GM13977 (cell line): Measurements from ENCODE around the gene ARRDC1.

Experiments used
- DNase-seq: peaks from one replicate; pipeline ENCODE4 v3.0.0; 2012; ENCODE audit warnings: low spot score
- CTCF ChIP-seq: IDR thresholded peaks from 2 replicates; pipeline ENCODE4 v1.5.1; 2012; ENCODE audit warnings: mild to moderate bottlenecking, control low read depth; ENCODE audit not compliant: insufficient read depth; ENCODE audit errors: extremely low read depth, missing control alignments
- in situ Hi-C: fragments of 300-500 bp; cut with MboI; formaldehyde crosslinking; loops from one replicate; pipeline ENCODE4 v1.12.0; 2022; ENCODE audit warnings: low sequenced_read_pairs, low pct_unique_long_range_greater_than_20kb, mixed read lengths, inconsistent platforms; ENCODE audit not compliant: unreplicated experiment

Gene ARRDC1

GRCh38 chr9:137630126-137630525 lies 24.6 kb downstream of the ARRDC1 start:
- no peak for TF ChIP-seq CTCF
- in situ Hi-C loops = no loop called here
- DNase-seq = no peak

- no peak for DNase-seq
- TF ChIP-seq CTCF = no peak
- in situ Hi-C loops = no loop called here
Observed at GRCh38 chr9:137630679-137631078, 25.2 kb downstream of the ARRDC1 start.

DNA sequence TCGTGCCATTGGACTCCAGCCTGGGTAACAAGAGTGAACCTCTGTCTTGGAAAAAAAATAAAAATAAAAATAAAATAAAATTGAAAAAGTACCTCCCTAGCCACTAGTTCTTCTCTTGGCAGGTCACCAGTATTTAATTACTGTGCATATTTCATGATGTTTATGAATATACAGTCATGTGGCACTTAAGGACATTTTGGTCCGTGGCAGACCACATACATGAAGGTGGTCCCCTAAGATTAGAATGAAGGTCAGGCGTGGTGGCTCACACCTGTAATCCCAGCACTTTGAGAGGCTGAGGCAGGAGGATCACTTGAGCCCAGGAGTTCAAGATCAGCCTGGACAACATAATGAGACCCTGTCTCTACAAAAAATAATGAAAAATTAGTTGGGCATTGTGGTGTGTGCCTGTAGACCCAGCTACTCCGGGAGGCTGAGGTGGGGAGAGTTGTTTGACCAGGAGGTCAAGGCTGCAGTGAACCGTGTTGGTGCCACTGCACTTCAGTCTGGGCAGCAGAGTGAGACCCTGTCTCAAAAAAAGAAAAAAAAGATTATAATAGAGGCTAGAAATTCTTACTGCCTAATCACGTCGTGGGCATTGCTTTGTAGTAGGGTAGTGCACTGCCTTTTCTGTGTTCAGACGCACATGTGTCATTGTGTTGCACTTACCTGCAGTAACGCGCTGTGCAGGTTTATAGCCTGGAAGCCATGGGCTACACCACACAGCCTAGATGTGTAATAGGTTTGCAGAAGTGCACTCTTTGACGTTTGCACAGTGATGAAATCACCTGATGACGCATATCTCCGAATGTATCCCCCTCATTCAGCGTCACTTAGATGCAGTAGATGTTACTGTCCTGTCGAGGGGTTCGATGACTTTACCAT lies 26.1 kb downstream of the ARRDC1 start:
- in situ Hi-C loops = no loop called here
- DNase-seq = no peak

DNA sequence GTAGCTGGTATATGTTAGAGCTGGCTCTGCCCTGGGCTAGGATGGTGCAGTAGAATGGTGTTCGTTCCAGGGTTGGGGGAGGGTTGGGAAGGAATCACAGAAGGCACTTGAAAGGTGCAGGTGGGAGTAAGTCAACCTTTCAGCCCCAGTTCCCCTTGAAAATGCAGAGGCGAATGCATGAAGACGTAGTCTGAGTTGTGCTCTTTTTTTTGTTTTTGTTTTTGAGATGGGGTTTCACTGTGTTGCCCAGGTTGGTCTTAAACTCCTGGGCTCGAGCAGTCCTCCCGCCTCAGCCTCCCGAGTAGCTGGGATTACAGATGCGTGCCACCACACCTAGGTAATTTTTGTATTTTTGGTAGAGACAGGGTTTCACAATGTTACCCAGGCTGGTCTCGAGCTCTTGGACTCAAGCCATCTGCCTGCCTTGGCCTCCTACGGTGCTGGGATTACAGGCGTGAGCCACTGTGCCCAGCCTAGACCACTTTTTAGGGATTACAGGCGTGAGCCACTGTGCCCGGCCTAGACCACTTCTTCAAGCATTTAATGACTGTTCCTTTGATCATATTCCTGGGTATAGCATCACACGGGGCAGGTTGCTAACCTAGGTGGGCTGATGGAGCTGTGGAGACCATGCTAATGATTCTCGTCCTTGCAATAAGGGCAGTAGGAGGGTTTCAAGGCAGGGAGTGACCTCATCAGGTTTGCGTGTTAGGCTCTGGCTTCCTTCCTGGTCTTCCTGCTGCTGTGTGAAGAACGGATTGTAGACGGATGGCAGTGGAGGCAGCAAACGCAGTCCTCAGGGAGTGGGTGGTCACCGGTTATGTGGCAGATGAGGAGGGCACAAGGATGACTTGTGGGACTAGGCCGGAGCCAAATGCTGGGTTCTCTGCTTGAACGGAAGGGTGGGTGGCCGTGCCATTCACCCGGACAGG lies 27.0 kb downstream of the ARRDC1 start:
- no peak for TF ChIP-seq CTCF
- DNase-seq = no peak
- in situ Hi-C loops = no loop called here

More for the DNA sequence above, 26.1 kb downstream of the ARRDC1 start:
- no peak for TF ChIP-seq CTCF

DNA sequence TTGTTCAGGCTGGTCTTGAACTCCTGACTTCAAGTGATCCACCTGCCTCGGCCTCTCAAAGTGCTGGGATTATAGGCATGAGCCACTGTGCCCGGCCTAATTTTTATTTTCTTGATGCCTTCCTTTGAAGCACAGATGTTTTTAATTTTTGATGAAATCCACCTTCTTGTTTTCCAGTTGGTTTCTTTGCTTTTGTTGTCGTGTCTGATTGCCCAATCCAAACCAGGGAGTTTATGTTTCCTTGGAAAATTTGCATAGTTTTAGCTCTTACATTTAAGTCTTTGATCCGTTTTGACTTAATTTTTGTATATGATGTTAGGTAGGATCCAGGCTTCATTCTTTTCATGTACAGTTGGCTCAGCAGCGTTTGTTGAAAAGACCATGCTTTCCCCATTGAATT lies 28.5 kb downstream of the ARRDC1 start:
- no peak for TF ChIP-seq CTCF
- in situ Hi-C loops = no loop called here
- DNase-seq = no peak

GRCh38 chr9:137638680-137639079 lies 33.2 kb downstream of the ARRDC1 start:
- TF ChIP-seq CTCF = no peak
- in situ Hi-C loops = no loop called here
- no peak for DNase-seq
